GM19372 (cell line): Measurements from ENCODE around the gene C21orf58.
"Not testable (repeated sequence)": the region's sequence is repeated elsewhere in the genome, so short reads cannot be mapped to it uniquely, and the experiment has no call there.

Experiments
- ATAC-seq: cut with Tn5 transposase; IDR thresholded peaks from one replicate; pipeline ENCODE4 v1.9.1; 2021; ENCODE audit warnings: mild to moderate bottlenecking, low read depth, moderate library complexity; ENCODE audit not compliant: unreplicated experiment

Gene C21orf58

DNA sequence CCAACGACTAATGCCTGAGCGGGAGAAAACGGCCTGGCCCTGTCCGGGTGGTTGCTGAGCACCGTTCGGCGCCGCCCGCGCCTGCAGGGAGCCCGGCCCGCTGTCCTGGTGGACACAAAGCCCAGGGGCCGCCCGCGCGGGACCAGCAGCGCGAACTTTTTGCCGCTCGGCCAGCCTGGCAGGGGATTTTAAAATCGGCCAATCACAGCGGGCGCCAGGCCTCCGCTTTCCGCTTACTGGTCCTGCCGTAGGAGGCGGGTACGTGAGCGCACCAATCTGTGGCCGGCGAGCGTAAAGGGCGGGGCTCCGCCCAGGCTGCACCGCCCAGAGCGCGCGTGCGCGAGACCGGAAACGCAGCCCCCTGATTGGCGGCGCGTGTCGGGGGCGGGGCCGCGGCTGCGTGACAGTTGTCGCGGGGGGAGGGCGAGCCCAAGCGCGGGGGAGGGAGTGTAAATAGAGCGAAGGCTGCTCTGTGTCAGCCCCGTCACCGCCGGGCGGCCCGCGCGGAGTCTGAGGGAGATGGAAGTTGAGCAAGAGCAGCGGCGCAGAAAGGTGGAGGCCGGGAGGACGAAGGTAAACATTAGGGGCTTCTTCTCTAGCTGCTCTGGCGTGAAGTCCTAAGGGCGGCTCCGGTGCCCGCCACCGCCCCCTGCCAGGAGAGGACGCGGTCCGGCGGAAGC lies at the start of gene C21orf58, which contains the start of gene PCNT:
Gene C21orf58 (minus strand): TSS at position 161 of the 680 bp plus-strand sequence. CDS start 1,132 bp downstream, outside the sequence.
Gene PCNT (plus strand): TSS at position 447 of the 680 bp plus-strand sequence. CDS start 73 bp downstream, at position 520.
- peak; percentile 85 for ATAC-seq

DNA sequence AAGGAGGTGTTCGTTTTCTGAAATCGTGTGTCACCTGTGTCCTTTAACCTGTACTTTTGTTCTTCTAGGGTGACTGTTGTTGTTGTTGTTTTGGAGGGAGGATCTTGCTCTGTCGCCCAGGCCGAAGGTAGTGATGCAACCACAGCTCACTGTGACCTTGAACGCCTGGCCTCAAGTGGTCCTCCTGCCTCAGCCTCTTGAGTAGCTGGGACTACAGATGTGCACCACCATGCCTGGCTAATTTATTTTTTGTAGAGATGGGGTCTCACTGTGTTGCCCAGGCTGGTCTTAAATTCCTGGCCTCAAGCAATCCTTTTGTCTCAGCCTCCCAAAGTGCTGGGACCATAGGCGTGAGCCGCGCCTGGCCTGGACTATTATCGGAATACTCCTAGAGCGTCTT lies 49.3 kb upstream of the C21orf58 start:
- not testable (repeated sequence) for ATAC-seq

- ATAC-seq: no peak
Observed at GRCh38 chr21:46372014-46372485, 48.4 kb upstream of the C21orf58 start.

DNA sequence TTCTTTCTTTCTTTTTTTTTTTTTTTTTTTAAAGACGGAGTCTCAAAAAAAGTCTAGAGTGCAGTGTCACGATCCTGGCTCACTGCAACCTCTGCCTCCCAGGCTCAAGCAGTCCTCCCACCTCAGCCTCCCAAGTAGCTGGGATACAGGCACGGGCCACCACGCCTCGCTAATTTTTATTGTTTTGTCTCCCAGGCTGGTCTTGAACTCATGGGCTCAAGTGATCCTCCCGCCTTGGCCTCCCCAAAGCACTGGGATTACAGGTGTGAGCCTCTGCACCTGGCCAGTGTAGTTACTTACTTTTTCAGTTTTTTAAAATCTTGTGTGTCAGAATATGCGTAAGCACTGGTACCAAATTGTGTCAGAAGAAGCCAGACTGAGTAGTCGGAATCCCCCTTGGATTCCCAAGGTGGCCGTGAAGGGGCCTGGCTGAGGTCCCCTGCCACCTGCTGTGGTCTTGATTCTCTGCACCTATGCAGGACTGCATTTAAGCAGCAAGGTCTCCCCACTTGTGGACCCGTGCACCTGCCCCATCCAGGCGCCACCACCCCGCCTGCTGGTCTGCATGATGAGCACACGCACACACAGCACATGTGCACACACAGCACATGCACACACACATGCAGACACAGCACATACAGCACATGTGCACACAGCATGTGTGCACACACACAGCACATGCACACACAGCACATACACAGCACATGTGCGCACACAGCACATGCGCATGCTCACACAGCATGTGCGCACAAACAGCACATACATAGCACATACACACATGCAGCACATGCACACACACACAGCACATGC lies 47.7 kb upstream of the C21orf58 start:
- ATAC-seq: no peak

GRCh38 chr21:46369520-46370235 lies 46.0 kb upstream of the C21orf58 start:
- no peak for ATAC-seq

DNA sequence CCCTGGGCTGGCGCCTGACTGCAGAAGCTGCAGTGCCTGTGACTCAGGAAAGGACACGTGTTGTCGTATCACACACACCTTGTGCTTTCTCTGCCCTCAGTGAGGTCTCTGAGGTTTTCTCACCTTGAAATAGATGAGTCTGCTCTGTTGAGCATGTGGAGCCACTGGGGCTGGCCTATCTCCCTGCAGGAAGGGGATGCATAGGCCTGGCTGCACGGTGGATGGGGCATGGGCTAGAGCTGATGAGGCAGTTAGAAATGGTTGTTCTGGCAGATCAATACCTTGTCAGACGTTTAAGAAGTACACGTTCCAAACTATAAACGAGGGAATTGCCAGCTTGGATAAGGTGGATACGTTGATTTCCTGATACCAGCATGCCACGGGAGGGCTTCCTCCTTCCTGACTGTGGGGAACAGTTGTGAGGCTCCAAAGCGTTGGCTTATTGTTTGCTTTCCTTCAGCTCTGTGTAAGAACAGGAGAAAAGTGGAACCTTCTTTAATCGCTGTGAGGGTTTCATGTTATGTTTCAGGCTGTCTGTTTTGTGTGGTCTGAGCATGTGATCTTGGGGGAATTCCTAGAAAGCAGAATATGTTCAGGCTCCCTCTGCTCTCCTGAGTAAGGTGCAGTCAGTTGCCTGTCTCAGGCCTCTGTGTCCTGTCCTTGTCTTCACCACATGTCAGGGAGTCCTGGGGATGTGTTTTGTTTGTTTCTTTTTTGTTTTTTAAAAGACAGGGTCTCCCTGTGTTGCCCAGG lies 45.0 kb upstream of the C21orf58 start:
- ATAC-seq: peak; percentile 56

DNA sequence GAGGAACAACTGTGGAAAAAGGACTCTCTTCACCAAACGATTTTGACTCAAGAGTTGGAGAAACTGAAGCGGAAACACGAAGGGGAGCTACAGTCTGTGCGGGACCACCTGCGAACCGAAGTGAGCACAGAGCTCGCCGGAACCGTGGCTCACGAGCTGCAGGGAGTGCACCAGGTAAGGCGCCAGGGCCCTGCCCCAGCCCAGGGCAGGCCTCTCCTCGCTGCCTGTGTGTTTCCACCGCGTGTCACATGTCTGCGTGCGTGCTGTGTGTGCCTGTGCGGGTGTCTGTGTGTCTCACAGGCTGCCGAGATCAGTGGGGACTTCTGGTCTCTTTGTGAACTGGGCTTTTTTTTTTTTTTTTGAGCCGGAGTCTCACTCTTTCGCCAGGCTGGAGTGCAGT lies 43.3 kb upstream of the C21orf58 start:
- ATAC-seq: no peak

DNA sequence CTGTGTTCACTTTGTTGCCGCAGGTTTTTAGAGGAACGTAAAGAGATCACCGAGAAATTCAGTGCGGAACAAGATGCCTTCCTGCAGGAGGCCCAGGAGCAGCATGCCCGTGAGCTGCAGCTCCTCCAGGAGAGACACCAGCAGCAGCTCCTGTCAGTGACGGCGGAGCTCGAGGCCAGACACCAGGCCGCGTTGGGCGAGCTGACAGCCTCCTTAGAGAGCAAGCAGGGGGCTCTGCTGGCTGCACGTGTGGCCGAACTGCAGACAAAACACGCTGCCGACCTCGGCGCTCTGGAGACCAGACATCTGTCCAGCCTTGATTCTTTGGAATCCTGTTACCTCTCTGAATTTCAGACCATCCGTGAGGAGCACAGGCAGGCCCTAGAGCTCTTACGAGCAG lies 42.9 kb upstream of the C21orf58 start:
- no peak for ATAC-seq

- no peak for ATAC-seq
Observed at GRCh38 chr21:46366091-46366490, 42.4 kb upstream of the C21orf58 start.

- no peak for ATAC-seq
Observed at GRCh38 chr21:46363698-46364097, 40.0 kb upstream of the C21orf58 start.

- ATAC-seq: no peak
Observed at GRCh38 chr21:46362946-46363345, 39.3 kb upstream of the C21orf58 start.

DNA sequence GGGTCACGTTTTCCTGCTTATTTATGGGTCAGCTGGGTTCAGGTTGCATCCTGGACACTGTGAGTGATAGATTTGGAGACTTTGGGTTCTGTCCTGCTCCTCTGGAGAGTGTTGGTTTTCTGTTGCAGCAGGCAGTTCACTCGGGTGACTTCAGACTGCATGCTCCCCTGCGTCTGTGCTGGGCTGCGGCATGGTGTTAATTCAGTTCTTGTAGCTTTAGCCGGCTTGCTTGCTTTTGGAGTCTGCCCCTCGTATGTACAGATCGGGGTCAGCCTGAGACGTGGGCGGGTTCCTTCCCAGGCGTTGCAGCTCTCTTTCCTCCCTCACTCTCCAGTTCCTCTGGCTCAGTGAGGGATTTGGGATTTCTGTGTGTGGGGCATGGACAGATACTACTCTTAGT lies 38.3 kb upstream of the C21orf58 start:
- ATAC-seq: no peak

GRCh38 chr21:46361176-46361575 lies 37.5 kb upstream of the C21orf58 start:
- ATAC-seq: no peak

DNA sequence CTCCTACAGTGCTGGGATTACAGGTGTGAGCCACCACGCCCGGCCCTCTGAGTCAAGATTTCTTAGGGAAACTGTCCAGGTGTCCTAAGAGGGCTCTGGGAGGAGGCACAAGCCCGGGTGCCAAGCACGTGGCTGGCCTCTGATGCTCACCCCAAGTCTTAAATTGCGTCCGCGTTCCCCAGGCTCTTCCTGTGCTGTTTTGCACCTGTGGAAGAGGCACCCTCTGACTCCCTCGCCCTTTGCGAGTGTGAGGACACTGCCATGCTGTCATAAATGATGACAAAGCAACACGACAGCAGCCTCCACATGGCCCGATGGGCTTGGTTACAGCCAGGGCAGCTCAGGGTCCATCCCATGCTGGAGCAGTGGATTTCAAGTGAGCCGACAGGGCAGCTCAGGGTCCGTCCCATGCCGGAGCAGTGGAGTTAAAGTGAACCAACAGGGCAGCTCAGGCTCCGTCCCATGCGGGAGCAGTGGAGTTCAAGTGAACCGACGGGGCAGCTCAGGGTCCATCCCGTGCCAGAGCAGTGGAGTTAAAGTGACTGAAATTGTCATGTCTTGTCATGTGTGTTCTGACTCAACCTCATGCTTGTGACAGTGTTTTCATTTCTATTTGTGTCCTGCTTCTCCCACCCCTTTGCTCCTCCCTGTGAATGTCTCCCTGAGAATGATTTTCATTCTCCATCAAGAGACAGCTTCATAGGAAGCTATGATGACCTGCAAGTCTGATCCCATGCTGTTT lies 34.2 kb upstream of the C21orf58 start:
- no peak for ATAC-seq

- no peak for ATAC-seq
Observed at GRCh38 chr21:46357335-46357604, 33.6 kb upstream of the C21orf58 start.

- ATAC-seq: no peak
Observed at GRCh38 chr21:46356494-46357334, 33.0 kb upstream of the C21orf58 start.

DNA sequence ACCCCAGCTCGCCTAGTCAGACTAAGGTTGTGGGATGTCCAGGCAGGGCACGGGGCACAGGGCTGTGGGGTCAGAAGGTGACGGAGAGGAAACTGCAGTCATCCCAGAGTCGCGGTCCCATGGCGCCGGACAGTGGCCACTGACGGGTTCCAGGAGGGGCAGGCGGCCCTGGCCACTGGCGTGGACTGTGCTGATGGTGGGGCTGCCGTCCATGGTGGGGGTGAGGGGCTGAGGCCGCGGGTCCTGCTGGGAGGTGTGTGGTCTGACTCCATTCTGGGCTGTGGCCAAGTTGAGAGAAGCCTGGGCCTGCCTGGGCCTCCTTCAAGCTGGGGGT lies 32.3 kb upstream of the C21orf58 start:
- no peak for ATAC-seq

GRCh38 chr21:46355161-46356004 lies 31.7 kb upstream of the C21orf58 start:
- ATAC-seq: no peak
